ENCODE results near the gene CRTC1.

Gene CRTC1

DNA sequence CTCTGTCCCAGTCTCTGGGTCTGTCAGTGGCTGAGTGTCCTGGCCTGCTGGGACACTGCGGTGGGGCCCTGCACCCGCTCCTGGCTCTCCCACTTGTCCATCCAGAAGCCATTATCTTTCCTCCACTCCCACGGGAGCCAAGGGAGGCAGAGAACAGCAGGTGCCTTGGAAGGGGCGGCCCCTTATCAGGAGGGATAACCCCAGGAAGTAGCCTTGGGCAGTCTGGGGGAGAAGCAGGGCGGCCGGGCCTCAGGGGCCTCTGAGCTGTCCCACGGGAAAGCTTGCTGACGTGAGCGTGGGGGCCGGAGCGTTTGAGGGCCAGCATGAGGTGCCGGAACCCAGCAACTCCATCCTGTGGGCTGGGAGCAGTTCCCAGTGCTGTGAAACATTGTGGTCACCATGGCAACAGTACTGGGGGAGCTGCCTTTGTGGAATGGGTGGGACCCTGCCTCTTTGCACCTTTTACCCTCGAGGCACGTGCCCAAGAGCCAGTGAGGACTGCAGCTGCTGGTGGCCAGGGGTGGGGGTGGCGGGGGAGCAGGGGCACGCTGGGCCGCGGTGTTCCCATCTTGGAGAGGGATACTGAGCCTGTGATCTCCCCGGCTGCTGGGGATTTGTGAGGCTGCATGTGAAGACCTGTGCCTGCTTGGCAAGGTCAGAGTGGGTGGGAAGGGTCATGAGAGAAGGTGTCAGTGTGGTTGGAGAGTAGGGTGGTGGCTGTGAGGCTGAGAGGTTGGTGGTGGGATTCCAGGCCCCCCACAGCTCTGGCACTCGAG lies 25.7 kb upstream of the CRTC1 start:
- Histone ChIP-seq H3K9me3 (ENCODE audit: control insufficient read depth, low read length) (no peaks in the 10 kb centered on the region), H2AFZ (no peak overlapping the region), H3K4me3 (ENCODE audit: low read depth, low read length) (no peak overlapping the region), H3K4me1 (no peaks in the 10 kb centered on the region), H3K36me3 (ENCODE audit: control insufficient read depth, insufficient read depth, low read length) (no peaks in the 10 kb centered on the region), H3K4me2 (ENCODE audit: low read length) (no peak overlapping the region), H3K9ac (no peak overlapping the region), H3K27me3 (ENCODE audit: control insufficient read depth, insufficient read depth, low read length) (no peaks in the 10 kb centered on the region), H3K27ac (no peak overlapping the region), H3K79me2 (peaks cover 31% of the 10 kb centered on the region)
- TF ChIP-seq, protein P1, sequence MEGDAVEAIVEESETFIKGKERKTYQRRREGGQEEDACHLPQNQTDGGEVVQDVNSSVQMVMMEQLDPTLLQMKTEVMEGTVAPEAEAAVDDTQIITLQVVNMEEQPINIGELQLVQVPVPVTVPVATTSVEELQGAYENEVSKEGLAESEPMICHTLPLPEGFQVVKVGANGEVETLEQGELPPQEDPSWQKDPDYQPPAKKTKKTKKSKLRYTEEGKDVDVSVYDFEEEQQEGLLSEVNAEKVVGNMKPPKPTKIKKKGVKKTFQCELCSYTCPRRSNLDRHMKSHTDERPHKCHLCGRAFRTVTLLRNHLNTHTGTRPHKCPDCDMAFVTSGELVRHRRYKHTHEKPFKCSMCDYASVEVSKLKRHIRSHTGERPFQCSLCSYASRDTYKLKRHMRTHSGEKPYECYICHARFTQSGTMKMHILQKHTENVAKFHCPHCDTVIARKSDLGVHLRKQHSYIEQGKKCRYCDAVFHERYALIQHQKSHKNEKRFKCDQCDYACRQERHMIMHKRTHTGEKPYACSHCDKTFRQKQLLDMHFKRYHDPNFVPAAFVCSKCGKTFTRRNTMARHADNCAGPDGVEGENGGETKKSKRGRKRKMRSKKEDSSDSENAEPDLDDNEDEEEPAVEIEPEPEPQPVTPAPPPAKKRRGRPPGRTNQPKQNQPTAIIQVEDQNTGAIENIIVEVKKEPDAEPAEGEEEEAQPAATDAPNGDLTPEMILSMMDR (IDR thresholded peaks at IDR 0.05): no peak

DNA sequence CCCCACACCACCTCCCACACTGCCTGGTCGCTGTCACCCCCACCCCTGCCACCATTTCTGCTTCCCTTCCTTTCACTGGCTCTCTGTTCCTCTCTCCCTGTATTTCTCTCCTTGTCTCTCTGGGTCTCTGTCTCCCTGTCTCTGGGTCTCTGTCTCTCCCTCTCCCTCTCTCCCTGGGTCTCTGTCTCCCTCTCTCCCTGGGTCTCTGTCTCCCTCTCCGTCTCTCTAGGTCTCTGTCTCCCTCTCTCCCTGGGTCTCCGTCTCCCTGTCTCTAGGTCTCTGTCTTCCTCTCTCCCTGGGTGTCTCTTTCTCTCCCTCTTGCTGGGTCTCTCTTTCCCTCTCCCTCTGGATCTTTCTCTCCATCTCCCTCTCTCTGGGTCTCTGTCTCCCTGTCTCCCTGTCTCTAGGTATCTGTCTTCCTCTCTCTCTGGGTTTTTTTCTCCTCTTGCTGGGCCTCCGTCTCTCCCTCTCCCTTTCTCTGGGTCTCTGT lies 25.1 kb upstream of the CRTC1 start:
- no peak overlapping the region for H3K4me3 ChIP-seq (ENCODE audit: low read depth, low read length)
- no peak overlapping the region for H3K4me2 ChIP-seq (ENCODE audit: low read length)
- H3K9me3 ChIP-seq (ENCODE audit: control insufficient read depth, low read length): no peaks in the 10 kb centered on the region
- H3K36me3 ChIP-seq (ENCODE audit: control insufficient read depth, insufficient read depth, low read length): no peaks in the 10 kb centered on the region
- H3K4me1 ChIP-seq: no peaks in the 10 kb centered on the region
- H3K27me3 ChIP-seq (ENCODE audit: control insufficient read depth, insufficient read depth, low read length): no peaks in the 10 kb centered on the region
- peak overlapping the region; percentile 19 for H3K27ac ChIP-seq
- peaks cover 29% of the 10 kb centered on the region for H3K79me2 ChIP-seq
- TF ChIP-seq, protein P1 (IDR thresholded peaks at IDR 0.05): no peak
- H3K9ac ChIP-seq: no peak overlapping the region
- no peak overlapping the region for H2AFZ ChIP-seq

DNA sequence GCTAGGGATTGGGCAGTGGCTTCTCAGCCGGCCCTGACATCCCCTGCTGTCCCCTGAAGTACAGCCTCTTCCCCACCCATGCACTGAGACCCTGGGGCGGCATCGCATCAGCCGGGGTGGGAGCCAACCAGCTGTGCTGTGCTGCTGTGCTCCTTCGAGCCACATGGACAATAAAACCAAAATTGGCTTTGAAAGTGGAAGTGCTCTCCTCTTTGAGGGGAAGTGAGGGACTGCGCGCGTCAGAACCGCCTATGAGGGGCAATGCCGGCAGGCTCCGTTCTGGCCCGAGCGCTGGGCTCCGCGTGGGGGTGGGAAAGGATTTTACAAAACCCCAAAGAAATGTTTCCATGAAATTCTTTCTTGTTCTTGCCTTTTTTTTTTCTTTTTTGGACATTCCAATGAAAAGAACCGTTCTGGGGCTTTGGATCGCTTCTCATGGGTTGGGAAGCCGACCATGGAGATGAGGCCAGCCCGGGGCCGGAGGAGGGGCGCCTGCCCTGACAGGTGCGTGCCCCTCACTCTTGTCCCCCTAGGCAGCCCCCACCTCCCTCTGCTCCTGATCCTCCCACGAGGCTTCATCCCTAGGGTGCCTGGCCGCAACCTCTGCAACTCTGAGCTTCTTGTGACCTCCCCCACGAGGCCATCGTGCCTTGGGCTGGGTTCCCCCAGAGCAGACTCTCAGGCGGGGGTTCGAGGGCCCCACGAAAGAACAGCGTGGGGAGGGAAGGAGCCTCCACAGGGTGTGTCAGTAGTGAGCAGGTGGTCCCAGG lies 24.0 kb upstream of the CRTC1 start:
- H3K27ac ChIP-seq: peak overlapping the region; percentile 42
- no peaks in the 10 kb centered on the region for H3K36me3 ChIP-seq (ENCODE audit: control insufficient read depth, insufficient read depth, low read length)
- no peak overlapping the region for H3K4me3 ChIP-seq (ENCODE audit: low read depth, low read length)
- no peak overlapping the region for H3K9ac ChIP-seq
- H3K4me2 ChIP-seq (ENCODE audit: low read length): no peak overlapping the region
- H3K4me1 ChIP-seq: no peaks in the 10 kb centered on the region
- no peaks in the 10 kb centered on the region for H3K9me3 ChIP-seq (ENCODE audit: control insufficient read depth, low read length)
- TF ChIP-seq, protein P1 (IDR thresholded peaks at IDR 0.05): no peak
- H3K79me2 ChIP-seq: peaks cover 24% of the 10 kb centered on the region
- no peak overlapping the region for H2AFZ ChIP-seq
- no peaks in the 10 kb centered on the region for H3K27me3 ChIP-seq (ENCODE audit: control insufficient read depth, insufficient read depth, low read length)

DNA sequence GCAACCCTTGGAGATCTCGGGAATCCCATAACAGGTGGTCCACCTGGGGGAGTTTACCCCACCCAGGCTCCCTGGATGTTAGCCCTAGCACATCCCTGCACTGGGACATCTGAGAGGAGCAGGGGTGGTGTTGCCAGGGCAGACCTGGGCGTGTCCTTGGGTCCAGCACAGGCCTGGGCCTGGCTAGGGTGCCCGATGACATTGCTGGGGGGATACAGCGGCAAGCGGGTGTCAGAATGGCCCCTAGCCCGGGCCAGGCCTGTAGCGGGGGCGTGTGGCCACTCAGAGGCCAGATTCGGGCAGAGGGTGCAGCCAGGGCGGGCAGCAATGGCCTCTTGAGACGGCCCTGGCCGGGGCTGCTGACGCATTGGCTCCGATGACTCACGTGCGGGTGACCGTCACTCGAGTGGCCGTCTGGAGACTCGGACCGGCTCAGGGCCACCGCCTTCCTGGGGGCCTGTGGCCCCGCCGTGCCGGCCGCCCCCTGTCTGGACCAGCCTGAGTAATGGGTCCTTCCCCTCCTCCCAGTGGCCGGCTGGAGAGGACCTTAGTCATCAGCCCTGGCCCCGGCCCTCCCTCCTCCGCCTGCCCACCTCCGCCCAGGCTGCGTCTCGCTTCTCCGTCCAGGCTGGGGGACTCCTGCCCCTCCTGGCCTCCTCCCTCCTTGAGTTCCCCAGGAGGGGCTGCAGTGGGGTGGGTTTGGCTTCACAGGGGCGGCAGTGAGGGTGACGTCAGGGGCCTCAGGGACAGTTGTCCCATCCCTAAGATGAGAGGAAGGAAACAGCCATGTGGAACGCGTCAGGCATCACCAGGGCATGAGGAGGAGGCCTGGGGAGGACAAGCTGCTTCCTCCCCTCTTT lies 23.2 kb upstream of the CRTC1 start:
- Histone ChIP-seq H3K4me3 (ENCODE audit: low read depth, low read length) (no peak overlapping the region), H3K27ac (no peak overlapping the region), H3K9ac (no peak overlapping the region)

More for the DNA sequence above, 23.2 kb upstream of the CRTC1 start:
- H3K4me2 ChIP-seq (ENCODE audit: low read length): no peak overlapping the region
- no peaks in the 10 kb centered on the region for H3K4me1 ChIP-seq
- H3K27me3 ChIP-seq (ENCODE audit: control insufficient read depth, insufficient read depth, low read length): no peaks in the 10 kb centered on the region
- peaks cover 18% of the 10 kb centered on the region for H3K79me2 ChIP-seq
- H3K9me3 ChIP-seq (ENCODE audit: control insufficient read depth, low read length): no peaks in the 10 kb centered on the region
- no peak overlapping the region for H2AFZ ChIP-seq
- TF ChIP-seq, protein P1 (IDR thresholded peaks at IDR 0.05): no peak
- H3K36me3 ChIP-seq (ENCODE audit: control insufficient read depth, insufficient read depth, low read length): no peaks in the 10 kb centered on the region
